HG03066 (cell line): ENCODE results near the gene PCK2.
"Not testable (repeated sequence)": the region's sequence is repeated elsewhere in the genome, so short reads cannot be mapped to it uniquely, and the experiment has no call there.

Source experiments
- ATAC-seq: cut with Tn5 transposase; IDR thresholded peaks from one replicate; pipeline ENCODE4 v1.9.1; 2021; ENCODE audit warnings: low read depth; ENCODE audit not compliant: unreplicated experiment

PCK2 gene

GRCh38 chr14:24093207-24093900 lies 757 bp upstream of the PCK2 start:
- ATAC-seq, result no peak

GRCh38 chr14:24094841-24095270 lies 745 bp downstream of the PCK2 start:
- peak; percentile 6 for ATAC-seq

- peak; percentile 76 for ATAC-seq
These were observed 1.4 kb downstream of the PCK2 start for GRCh38 chr14:24095271-24096068.

GRCh38 chr14:24096545-24097181 lies 2.6 kb downstream of the PCK2 start:
- ATAC-seq, result no peak

GRCh38 chr14:24098229-24098926 lies 4.3 kb downstream of the PCK2 start:
- ATAC-seq, result no peak

GRCh38 chr14:24098927-24099813 lies 5.1 kb downstream of the PCK2 start:
- no peak for ATAC-seq

- ATAC-seq, result no peak
These were observed 6.3 kb downstream of the PCK2 start for GRCh38 chr14:24100197-24100981.

GRCh38 chr14:24100982-24101494 lies 6.9 kb downstream of the PCK2 start:
- no peak for ATAC-seq

- no peak for ATAC-seq
These were observed 8.4 kb downstream of the PCK2 start for GRCh38 chr14:24102357-24103048.

- no peak for ATAC-seq
These were observed 9.3 kb downstream of the PCK2 start for GRCh38 chr14:24103451-24103850.

- not testable (repeated sequence) for ATAC-seq
These were observed 11.6 kb downstream of the PCK2 start for GRCh38 chr14:24105609-24106239.

- ATAC-seq, result no peak
These were observed 12.7 kb downstream of the PCK2 start for GRCh38 chr14:24106672-24107271.

- ATAC-seq, result no peak
These were observed 14.3 kb downstream of the PCK2 start for GRCh38 chr14:24108336-24108874.

- no peak for ATAC-seq
These were observed 15.9 kb downstream of the PCK2 start for GRCh38 chr14:24110060-24110459.

- ATAC-seq, result no peak
These were observed 16.4 kb downstream of the PCK2 start for GRCh38 chr14:24110523-24110922.

- no peak for ATAC-seq
These were observed 19.3 kb downstream of the PCK2 start for GRCh38 chr14:24113379-24113800.
